KG1 (cell line): ENCODE results near the gene DUSP23.

Source experiments
- DNase-seq: peaks from one replicate; lab custom pipeline; 2025; lab: John Stamatoyannopoulos, UW

DUSP23 gene

DNA sequence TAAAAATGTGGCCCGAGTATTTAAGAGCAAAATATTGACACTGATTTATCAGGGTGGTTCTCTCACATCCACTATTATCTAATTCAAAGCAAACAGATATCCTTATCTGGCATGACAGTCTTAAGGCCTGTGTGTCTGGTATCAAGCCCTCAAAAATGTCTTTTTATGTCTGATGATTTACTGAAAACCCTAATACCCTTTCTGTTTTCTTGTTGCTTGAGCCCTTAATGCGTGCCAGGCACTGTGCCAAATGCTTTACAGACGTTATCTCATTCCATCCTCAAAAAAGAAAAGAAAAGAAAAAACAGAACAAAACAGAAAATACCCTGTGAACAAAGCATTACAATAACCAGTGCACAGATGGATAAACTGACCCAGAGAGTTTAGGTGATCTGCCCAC is 5.7 kb downstream of the DUSP23 start:
- DNase-seq: no peak

GRCh38 chr1:159786966-159787365 is 6.2 kb downstream of the DUSP23 start:
- DNase-seq: no peak

DNA sequence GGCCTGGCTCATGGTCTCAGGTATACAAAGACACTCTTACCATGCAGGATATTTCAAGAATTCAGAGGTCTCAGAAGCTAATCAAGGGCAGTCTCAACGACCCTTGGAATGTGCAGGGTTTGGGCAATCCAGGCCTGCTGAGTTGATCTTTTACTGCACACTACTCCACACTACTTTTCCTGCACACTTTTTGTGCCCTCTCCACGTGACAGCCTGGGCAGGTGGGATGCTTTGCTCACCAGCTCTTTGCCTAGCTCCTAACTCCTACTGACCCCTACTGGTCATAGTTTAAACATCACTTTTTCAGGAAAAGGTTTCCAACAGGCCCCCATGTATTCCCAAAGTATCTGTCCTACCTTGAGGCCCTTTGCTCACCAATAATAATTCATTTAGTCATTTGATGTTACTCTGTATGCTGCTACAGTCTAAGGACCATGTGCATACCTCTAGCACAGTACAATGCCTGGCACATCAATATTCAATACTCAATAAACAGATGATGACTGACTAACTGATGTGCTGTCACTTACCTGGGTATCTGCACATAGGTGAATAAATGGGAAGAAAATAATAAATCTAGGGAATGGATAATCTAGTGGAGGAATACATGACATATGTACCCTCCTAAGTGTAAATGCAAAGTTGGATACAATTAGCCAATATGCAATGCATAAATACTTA is 9.6 kb downstream of the DUSP23 start:
- no peak for DNase-seq

DNA sequence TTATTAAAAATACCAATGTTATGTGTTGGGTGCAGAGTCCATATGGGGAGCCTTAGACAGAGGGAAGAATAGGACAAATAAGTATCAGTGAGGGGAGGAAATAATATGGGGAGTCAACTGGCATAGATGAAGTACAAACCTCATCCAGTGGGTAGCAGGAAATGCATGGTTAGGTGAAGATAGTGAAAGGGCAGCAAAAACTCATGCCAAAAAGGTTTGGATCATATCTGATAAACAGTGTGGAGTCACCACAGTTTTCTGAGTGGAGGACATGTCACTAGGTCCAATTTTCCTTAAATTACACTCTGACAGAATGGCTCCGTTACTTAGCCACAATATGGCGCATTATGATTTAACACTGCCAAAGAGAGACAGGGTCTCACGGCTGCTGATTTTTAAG is 10.3 kb downstream of the DUSP23 start:
- no peak for DNase-seq

DNA sequence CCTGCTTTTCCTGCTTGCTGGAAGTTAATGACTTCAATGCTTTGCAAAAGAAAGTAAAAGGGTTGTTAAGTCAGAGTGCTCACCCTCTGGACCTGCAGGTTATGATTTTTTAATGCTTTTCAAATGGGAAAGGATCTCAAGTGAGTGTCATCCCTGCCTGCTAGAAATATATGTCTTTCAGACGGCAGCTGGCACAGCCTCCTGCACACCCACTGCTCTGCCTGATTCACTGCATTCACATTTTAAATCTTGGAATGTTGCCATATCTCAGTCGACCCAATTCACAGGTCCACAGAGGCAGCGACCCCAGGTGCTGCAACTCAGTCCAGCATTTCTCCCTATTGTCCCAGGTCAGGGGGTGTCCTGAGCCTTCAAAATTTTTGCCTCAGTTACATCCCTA is 10.7 kb downstream of the DUSP23 start:
- DNase-seq: no peak

GRCh38 chr1:159795534-159795933 is 14.8 kb downstream of the DUSP23 start:
- no peak for DNase-seq

GRCh38 chr1:159798893-159799292 is 18.1 kb downstream of the DUSP23 start:
- peak; percentile 18 for DNase-seq

DNA sequence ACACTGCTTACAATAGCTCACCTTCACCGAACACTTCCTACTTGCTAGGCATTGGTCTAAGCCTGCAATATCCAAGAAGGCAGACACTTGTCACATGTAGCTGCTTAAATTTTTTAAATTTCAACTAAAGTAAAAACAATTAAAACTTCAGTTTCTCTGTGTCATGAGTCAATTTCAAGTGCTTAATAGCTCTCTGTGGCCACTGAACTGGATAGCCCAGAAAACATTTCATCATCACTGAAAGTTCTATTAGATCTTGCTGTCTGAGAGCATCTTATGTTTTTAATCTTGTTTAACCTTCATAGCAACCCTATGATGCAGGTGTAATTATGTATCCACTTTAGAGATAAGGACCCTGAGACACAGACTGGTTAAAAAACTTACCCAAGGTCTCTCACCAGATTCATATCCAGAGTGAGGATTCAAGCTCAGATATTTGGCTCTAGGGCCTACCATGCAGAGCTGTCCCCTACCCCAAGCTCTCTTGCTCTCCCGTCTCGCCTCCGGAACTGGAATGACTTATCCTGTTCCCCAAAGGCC is 18.8 kb downstream of the DUSP23 start:
- no peak for DNase-seq

DNA sequence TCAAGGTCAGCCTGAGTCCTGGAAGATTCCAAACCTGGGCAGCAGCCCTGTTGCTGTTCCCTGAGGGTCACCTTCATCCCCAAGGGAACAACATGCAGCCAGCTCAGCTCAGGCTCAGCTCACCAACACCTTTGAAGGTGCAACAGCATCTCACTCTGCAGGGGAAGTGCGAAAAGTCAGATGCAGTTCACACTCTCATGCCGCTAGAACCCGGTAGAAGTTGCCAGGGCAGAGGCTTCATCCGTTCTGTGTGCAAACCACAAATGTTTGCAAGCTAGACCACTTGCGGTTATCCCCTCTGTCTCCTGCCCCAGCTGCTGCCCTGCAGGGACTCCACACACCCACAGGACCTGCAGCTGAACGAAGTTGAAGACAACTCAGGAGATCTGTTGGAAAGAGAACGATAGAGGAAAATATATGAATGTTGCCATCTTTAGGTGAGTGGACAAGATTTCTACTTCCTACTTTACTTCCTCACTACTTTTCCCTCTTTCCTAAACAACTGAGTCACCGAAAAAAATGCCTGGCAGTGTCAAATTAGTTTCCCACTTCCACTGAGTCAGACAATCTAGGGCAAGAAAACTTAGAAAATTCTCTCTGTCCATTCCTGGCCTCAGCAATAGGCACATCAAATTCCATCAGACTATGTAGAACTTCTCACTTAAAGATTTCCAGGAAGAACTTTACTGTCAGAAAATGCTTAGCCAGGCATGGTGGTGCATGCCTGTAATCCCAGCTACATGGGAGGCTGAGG is 19.6 kb downstream of the DUSP23 start:
- no peak for DNase-seq

GRCh38 chr1:159802111-159802510 is 21.3 kb downstream of the DUSP23 start, which contains the start of gene FCRL6:
FCRL6 (plus strand) TSS chr1:159802360; CDS start chr1:159802425, 65 bp downstream.
- DNase-seq: no peak

DNA sequence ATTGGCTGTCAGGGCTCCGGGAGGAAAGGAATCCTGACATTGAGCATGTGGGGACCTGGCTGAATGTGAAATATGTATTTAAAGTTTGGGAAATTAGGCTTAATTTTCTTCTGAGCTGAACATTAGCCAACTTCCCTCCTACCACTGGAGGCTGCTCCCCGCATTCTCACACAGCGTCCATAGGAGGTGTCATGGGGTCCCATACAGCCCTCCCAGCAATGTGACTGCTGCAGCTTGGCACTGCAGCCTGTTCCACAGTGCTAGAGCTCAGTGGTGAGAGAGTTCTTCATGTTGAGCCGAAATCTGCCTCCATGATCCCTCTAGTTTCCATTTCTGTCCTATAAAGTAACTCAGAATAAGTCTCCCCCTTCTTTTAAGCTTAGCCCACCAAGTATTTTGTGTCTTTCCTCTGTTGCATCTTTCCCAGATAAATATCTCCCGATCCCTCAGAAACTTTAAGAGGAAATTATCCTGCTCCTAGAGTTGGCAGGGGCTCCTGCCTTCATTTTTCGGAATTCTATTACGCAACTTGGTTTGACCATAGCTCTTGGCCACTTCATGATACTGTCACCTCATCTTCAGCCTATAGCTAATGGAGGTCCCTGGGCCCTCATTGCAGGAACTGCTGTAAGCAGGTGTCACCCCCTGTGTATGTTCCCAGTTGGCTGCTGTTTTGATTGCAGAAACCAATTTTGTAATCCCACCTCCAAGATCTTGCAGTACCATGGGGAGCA is 23.4 kb downstream of the DUSP23 start:
- no peak for DNase-seq

- no peak for DNase-seq
Observed at GRCh38 chr1:159804924-159805323, 24.2 kb downstream of the DUSP23 start.

DNA sequence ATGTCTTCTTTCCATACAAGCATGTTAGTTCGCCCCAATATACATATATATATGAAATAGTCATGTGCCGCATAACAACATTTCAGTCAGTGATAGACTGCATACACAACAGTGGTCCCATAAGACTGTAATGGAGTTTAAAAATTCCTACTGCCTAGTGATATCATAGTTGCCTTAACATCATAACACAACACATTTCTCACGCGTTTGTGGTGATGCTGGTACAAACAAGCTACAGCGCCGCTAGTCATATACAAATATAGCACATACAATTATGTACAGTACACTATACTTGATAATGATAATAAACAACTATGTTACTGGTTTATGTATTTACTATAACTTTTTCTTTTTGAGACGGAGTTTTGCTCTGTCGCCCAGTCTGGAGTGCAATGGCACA is 35.2 kb downstream of the DUSP23 start:
- no peak for DNase-seq

DNA sequence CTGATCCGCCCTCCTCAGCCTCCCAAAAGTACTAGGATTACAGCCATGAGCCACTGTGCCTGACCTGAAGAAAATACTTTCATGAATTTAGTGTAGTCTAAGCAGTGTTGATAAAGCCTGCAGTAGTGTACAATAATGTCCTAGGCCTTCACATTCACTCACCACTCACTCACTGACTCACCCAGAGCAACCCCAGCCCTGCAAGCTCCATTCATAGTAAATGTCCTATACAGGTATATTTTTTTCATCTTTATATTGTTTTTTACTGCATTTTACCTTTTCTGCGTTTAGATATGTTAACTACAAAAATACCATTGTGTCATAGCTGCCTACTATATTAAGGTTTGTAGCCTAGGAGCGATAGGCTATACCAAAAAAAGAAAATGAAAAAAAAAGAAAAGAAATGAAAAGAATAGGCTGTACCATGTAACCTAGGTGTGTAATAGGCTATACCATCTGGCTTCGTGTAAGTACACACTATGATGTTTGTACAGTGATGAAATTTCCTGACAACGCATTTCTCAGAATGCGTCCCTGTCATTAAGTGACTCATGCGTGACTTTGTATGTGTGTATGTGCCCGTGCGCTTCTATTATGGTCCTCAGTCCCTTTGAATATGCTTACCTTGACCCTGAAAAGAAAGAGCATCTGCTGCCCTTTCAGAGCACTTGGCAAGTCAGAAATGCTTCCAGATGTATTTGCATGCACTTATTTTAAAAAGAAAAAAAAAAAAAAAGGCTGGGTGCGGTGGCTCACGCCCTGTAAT is 36.7 kb downstream of the DUSP23 start:
- no peak for DNase-seq

DNA sequence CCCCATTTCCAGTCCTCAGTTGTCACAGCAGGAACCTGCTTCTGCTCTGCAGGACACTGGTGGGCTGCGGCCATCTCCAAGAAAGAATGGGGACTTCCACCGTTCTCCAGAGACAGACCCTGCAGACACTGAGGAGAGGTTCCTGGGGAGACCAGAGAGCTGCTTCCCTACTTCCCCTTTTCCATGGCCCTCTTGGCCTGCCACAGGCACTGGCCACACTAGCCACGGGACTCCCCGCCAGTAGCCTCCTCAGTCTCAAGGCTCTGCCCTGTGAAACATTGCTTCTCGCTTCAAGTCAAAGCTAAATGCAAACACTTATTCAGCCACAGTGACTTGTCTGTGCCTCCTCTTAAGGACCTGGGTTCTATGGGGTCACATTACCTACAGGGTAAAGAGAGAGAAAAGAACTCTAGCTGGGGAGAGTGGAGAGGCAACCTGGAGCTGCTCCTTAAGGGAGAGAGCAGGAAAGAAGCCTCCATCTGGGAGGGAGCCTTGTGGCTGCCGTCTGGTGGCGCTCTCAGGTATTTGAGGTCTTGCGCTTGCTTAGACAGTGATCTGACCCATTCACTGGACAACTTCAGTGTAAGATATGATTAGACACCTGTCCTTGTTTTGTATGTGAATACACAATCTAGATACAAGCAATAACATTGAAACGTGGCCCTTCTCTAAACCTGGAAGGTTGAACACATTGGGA is 40.6 kb downstream of the DUSP23 start:
- no peak for DNase-seq

DNA sequence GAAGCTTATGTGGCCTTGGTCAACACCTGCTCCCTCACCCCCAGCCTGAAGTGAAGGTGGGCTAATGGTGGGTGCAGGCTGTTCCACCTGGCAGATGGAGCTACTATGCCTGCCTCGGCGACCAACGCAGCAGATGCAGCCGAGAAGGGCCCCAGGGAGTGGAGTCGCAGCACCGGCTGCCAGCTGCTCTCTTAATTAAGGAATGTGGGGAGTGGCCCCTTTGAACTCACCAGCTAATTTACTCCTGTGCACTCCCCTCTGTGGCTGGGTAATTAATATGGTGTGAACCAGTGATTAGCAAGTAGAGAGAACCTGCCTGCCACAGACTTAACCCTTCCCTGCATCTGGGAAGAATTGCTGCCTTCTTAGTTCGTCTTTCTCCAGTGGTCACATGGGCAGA is 42.6 kb downstream of the DUSP23 start:
- no peak for DNase-seq

DNA sequence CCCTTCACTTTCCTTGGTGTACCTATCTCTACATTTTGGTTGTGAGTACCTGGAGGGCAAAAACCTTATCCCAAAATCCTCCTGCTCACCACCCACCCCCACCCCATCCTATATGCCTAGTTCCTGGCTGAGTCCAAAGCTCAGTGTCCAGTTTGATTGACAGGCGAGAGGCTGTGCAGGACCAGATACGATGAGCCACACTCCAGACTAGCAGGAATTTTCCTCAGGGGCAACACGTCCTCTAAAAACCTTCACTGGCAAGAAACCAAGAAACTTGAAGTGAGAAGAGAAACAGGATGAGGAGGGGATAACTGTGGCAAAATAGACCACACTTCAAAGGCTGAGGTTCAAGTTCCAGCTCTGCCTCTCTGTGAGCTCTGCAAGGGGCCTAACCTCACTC is 44.8 kb downstream of the DUSP23 start:
- no peak for DNase-seq

DNA sequence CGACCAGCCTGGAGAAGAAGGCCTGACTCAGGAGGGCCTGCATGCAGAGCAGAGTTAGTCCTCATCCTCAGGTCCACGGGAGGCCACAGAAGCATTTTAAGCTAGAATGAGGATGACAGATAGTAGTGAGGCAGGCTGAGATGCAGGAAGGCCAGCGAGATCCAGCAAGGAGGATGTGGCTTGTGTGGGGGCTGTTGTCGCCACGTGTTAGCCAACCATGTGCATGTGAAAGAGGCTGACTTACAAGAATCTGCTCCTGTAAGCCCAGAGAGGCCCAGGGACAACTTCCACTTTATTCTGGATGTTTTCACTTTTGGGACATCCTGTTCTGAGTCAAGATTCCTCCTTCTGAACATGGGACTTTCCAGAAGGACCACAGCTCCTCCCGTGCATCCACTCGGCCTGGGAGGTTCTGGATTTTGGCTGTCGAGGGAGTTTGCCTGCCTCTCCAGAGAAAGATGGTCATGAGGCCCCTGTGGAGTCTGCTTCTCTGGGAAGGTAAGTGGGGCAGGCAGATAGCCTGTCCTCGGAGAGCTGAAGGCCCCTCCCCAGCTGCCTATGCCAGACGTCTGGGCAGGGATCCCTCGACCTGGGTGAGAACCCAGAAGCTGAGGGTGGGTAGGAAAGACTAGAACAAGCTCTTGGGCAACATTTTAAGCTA is 45.8 kb downstream of the DUSP23 start, which contains the start of gene SLAMF8:
TSS of gene SLAMF8 (plus strand) at position 433 of the 661 bp plus-strand sequence. CDS start at position 459, 26 bp downstream.
- DNase-seq: no peak

GRCh38 chr1:159827102-159827490 is 46.3 kb downstream of the DUSP23 start:
- DNase-seq: no peak

- no peak for DNase-seq
Observed at GRCh38 chr1:159827549-159827948, 46.8 kb downstream of the DUSP23 start.

- DNase-seq: no peak
Observed at GRCh38 chr1:159828176-159828575, 47.4 kb downstream of the DUSP23 start.
